ENCODE measurements around the gene PRAC2. TPM values are rescaled to one million over a fixed set of nuclear protein-coding genes. Genes with fewer than 3 reads are reported as not detected.

The PRAC2 gene
- total RNA-seq, 1 donor from 2014 or later, result not detected

DNA sequence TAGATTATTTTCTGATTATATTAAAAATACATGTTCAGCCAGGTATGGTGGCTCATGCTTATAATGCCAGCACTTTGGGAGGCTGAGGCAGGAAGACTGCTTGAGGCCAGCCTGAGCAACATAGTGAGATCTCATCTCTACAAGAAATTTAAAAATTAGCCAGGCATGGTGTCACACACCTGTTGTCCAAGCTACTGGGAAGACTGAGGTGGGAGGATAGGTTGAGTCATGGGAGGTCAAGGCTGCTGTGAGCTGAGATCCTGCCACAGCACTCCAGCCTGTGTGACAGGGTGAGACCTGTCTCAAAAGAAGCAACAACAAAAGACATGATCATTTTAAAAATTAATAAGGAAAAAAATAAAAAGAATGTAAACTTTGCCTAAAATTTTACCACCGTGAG is 41.4 kb upstream of the PRAC2 start:
- no peak for DNase-seq
- Mint-ChIP-seq H3K9me3 (ENCODE audit: unreplicated experiment) (peaks cover 2% of the 10 kb centered on the region), H3K4me1 (ENCODE audit: low read depth, unreplicated experiment) (no peaks in the 10 kb centered on the region), H3K4me3 (ENCODE audit: unreplicated experiment) (no peak overlapping the region), H3K27me3 (ENCODE audit: unreplicated experiment) (peaks cover 9% of the 10 kb centered on the region), H3K27ac (ENCODE audit: unreplicated experiment) (no peak overlapping the region), H3K36me3 (ENCODE audit: unreplicated experiment) (peaks cover 5% of the 10 kb centered on the region)
- no peak for TF ChIP-seq CTCF (IDR thresholded peaks at IDR 0.05; ENCODE audit: partially characterized antibody, unreplicated experiment)

DNA sequence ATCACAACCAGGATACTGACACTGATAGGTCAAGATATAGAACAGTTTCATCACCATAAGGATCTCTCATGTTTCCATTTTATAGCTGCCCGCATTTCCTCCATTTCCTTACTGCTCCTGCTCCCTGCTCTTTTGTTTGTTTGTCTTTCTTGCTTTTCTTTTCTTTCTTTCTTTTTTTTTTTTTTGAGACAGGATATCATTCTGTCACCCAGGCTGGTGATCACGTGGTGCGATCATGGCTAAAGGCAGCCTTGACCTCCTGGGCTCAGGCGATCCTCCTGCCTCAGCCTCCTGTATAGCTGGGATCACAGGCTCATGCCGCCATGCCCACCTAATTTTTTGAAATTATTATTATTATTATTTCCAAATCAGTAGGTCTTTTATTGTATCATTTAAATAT is 32.3 kb upstream of the PRAC2 start:
- Mint-ChIP-seq H3K4me1 (ENCODE audit: low read depth, unreplicated experiment) (no peaks in the 10 kb centered on the region), H3K27ac (ENCODE audit: unreplicated experiment) (no peak overlapping the region), H3K9me3 (ENCODE audit: unreplicated experiment) (no peaks in the 10 kb centered on the region), H3K36me3 (ENCODE audit: unreplicated experiment) (peaks cover 6% of the 10 kb centered on the region), H3K27me3 (ENCODE audit: unreplicated experiment) (no peaks in the 10 kb centered on the region), H3K4me3 (ENCODE audit: unreplicated experiment) (no peak overlapping the region)
- DNase-seq, result no peak
- no peak for TF ChIP-seq CTCF (IDR thresholded peaks at IDR 0.05; ENCODE audit: partially characterized antibody, unreplicated experiment)

DNA sequence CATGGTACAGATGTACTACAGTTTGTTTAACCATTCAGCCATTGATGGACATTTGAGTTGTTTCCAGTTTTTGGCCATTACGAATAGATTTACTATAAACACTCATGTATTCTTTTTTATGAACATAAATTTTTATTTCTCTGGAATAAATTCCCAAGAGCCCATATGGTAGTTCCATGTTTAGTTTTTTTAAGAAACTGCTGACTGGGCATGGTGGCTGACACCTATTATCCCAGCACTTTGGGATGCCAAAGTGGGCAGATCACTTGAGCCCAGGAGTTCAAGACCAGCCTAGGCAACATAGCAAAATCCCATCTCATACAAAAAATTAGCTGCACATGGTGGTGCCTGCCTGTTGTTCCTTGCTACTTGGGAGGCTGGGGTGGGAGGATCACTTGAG is 30.9 kb upstream of the PRAC2 start:
- H3K4me3 Mint-ChIP-seq (ENCODE audit: unreplicated experiment), result no peak overlapping the region
- H3K36me3 Mint-ChIP-seq (ENCODE audit: unreplicated experiment), result peaks cover 6% of the 10 kb centered on the region
- no peaks in the 10 kb centered on the region for H3K27me3 Mint-ChIP-seq (ENCODE audit: unreplicated experiment)
- no peaks in the 10 kb centered on the region for H3K4me1 Mint-ChIP-seq (ENCODE audit: low read depth, unreplicated experiment)
- no peak overlapping the region for H3K27ac Mint-ChIP-seq (ENCODE audit: unreplicated experiment)
- no peak for DNase-seq
- H3K9me3 Mint-ChIP-seq (ENCODE audit: unreplicated experiment), result no peaks in the 10 kb centered on the region
- no peak for TF ChIP-seq CTCF (IDR thresholded peaks at IDR 0.05; ENCODE audit: partially characterized antibody, unreplicated experiment)

- Mint-ChIP-seq H3K4me3 (ENCODE audit: unreplicated experiment) (no peak overlapping the region), H3K27me3 (ENCODE audit: unreplicated experiment) (no peaks in the 10 kb centered on the region), H3K36me3 (ENCODE audit: unreplicated experiment) (peaks cover 6% of the 10 kb centered on the region), H3K9me3 (ENCODE audit: unreplicated experiment) (no peaks in the 10 kb centered on the region), H3K27ac (ENCODE audit: unreplicated experiment) (no peak overlapping the region), H3K4me1 (ENCODE audit: low read depth, unreplicated experiment) (no peaks in the 10 kb centered on the region)
- no peak for DNase-seq
- TF ChIP-seq CTCF (IDR thresholded peaks at IDR 0.05; ENCODE audit: partially characterized antibody, unreplicated experiment), result no peak
These were observed 29.8 kb upstream of the PRAC2 start for GRCh38 chr17:48693178-48693577.

DNA sequence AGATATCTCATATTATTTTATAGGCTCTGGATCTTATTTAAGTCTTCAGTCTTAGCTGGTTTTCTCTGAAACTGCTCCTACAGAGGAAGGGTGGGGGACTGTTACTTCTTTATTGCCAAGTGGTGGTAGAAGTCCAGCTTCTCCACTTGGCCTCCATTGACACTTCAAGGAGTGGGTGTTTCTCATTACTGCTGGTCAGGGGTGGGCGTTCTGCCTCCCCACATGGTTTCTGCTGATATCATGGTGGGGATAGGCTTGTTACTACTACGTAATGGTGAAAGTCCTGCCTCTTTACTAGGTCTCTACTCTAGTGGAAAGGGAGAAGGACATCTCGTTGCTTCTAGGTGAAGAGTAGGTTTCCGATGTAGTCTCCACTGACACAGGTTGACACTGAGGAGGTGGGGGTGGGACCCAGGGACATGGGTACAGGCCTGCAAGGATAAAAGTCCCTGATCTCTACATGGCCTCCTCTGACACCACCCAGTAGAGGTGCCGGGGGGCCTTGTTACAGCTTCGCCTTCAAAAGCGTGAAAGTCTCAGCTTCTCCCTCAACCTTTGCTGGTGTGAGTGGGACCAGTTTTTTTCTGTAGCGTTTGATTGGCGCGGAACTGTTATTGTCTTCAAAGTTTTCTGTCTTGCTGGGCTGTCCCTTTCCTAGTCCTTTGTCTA is 21.0 kb upstream of the PRAC2 start:
- Mint-ChIP-seq H3K27me3 (ENCODE audit: unreplicated experiment) (peaks cover 3% of the 10 kb centered on the region), H3K9me3 (ENCODE audit: unreplicated experiment) (no peaks in the 10 kb centered on the region), H3K4me1 (ENCODE audit: low read depth, unreplicated experiment) (peaks cover 10% of the 10 kb centered on the region), H3K27ac (ENCODE audit: unreplicated experiment) (no peak overlapping the region), H3K4me3 (ENCODE audit: unreplicated experiment) (no peak overlapping the region), H3K36me3 (ENCODE audit: unreplicated experiment) (no peaks in the 10 kb centered on the region)
- no peak for DNase-seq
- TF ChIP-seq CTCF (IDR thresholded peaks at IDR 0.05; ENCODE audit: partially characterized antibody, unreplicated experiment), result no peak
